ENCODE measurements around the gene TMCC3. TPM values are rescaled to one million over a fixed set of nuclear protein-coding genes. Genes with fewer than 3 reads are reported as not detected.

TMCC3 gene
- polyA plus RNA-seq, 1 donor from 2014 or later, result 1.9 TPM

GRCh38 chr12:94584377-94584776, 66.0 kb downstream of the TMCC3 start:
- no peak overlapping the region for H3K4me3 ChIP-seq (ENCODE audit: low read length)
- no peak overlapping the region for H3K27ac ChIP-seq (ENCODE audit: low read length)
- no peak overlapping the region for H2AFZ ChIP-seq (ENCODE audit: low read depth, low read length)
- no peaks in the 10 kb centered on the region for H3F3A ChIP-seq (ENCODE audit: insufficient read depth, low read length, poor library complexity, severe bottlenecking)
- no peaks in the 10 kb centered on the region for H3K79me2 ChIP-seq (replicated peaks; ENCODE audit: insufficient read depth, low read length)
- H3K9me3 ChIP-seq (ENCODE audit: low read length), result no peaks in the 10 kb centered on the region
- TF ChIP-seq, protein P1, sequence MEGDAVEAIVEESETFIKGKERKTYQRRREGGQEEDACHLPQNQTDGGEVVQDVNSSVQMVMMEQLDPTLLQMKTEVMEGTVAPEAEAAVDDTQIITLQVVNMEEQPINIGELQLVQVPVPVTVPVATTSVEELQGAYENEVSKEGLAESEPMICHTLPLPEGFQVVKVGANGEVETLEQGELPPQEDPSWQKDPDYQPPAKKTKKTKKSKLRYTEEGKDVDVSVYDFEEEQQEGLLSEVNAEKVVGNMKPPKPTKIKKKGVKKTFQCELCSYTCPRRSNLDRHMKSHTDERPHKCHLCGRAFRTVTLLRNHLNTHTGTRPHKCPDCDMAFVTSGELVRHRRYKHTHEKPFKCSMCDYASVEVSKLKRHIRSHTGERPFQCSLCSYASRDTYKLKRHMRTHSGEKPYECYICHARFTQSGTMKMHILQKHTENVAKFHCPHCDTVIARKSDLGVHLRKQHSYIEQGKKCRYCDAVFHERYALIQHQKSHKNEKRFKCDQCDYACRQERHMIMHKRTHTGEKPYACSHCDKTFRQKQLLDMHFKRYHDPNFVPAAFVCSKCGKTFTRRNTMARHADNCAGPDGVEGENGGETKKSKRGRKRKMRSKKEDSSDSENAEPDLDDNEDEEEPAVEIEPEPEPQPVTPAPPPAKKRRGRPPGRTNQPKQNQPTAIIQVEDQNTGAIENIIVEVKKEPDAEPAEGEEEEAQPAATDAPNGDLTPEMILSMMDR (IDR thresholded peaks at IDR 0.05; ENCODE audit: poor library complexity, severe bottlenecking), result no peak
- no peak for TF ChIP-seq REST (IDR thresholded peaks at IDR 0.05; ENCODE audit: borderline replicate concordance)
- no peak for TF ChIP-seq SMC3 (conservative IDR thresholded peaks at IDR 0.05; ENCODE audit: poor library complexity)
- H3K36me3 ChIP-seq (ENCODE audit: insufficient read depth, low read length), result no peaks in the 10 kb centered on the region
- no peaks in the 10 kb centered on the region for H3K27me3 ChIP-seq (ENCODE audit: insufficient read depth, low read depth, low read length)
- H4K20me1 ChIP-seq (ENCODE audit: insufficient read depth), result no peaks in the 10 kb centered on the region
- H3K9me2 ChIP-seq (ENCODE audit: insufficient read depth, low read length), result no peaks in the 10 kb centered on the region
- H3K9ac ChIP-seq (ENCODE audit: low read length), result no peak overlapping the region
- no peak overlapping the region for H3K4me2 ChIP-seq (ENCODE audit: low read length)

GRCh38 chr12:94582591-94582990, 67.8 kb downstream of the TMCC3 start:
- H3K9me3 ChIP-seq (ENCODE audit: low read length), result no peaks in the 10 kb centered on the region
- H3K4me2 ChIP-seq (ENCODE audit: low read length), result no peak overlapping the region
- no peak overlapping the region for H3K4me3 ChIP-seq (ENCODE audit: low read length)
- no peaks in the 10 kb centered on the region for H3K27me3 ChIP-seq (ENCODE audit: insufficient read depth, low read depth, low read length)
- H3K27ac ChIP-seq (ENCODE audit: low read length), result no peak overlapping the region
- H3K36me3 ChIP-seq (ENCODE audit: insufficient read depth, low read length), result no peaks in the 10 kb centered on the region
- H3K9ac ChIP-seq (ENCODE audit: low read length), result no peak overlapping the region
- no peaks in the 10 kb centered on the region for H3K9me2 ChIP-seq (ENCODE audit: insufficient read depth, low read length)
- H3K79me2 ChIP-seq (replicated peaks; ENCODE audit: insufficient read depth, low read length), result no peaks in the 10 kb centered on the region
- no peak overlapping the region for H2AFZ ChIP-seq (ENCODE audit: low read depth, low read length)
- no peaks in the 10 kb centered on the region for H4K20me1 ChIP-seq (ENCODE audit: insufficient read depth)
- H3F3A ChIP-seq (ENCODE audit: insufficient read depth, low read length, poor library complexity, severe bottlenecking), result no peaks in the 10 kb centered on the region
- TF ChIP-seq POLR2AphosphoS5 (IDR thresholded peaks at IDR 0.05) (no peak), RAD21 (conservative IDR thresholded peaks at IDR 0.05) (no peak), MXI1 (conservative IDR thresholded peaks at IDR 0.05; ENCODE audit: poor library complexity, severe bottlenecking) (no peak), EZH2 (IDR thresholded peaks at IDR 0.05; ENCODE audit: borderline replicate concordance, insufficient read depth, low read length, poor library complexity, severe bottlenecking) (no peak), EP300 (conservative IDR thresholded peaks at IDR 0.05; ENCODE audit: poor library complexity, severe bottlenecking) (no peak), TAF1 (IDR thresholded peaks at IDR 0.05; ENCODE audit: low read depth) (no peak), SMC3 (conservative IDR thresholded peaks at IDR 0.05; ENCODE audit: poor library complexity) (no peak), REST (IDR thresholded peaks at IDR 0.05; ENCODE audit: borderline replicate concordance) (no peak)
- TF ChIP-seq, protein P1 (IDR thresholded peaks at IDR 0.05; ENCODE audit: poor library complexity, severe bottlenecking), result no peak

Data from neural cell (in vitro differentiated cells).